Caco-2 (cell line): Measurements from ENCODE around the gene SEZ6L2. TPM values are rescaled to one million over a fixed set of nuclear protein-coding genes. Genes with fewer than 3 reads are reported as not detected.
"Not testable (repeated sequence)": the region's sequence is repeated elsewhere in the genome, so short reads cannot be mapped to it uniquely, and the experiment has no call there.

Experiments used
- BruUV-seq: library from RNA; stranded (reverse); fragments of 400-500 nt; replicated peaks from 2 replicates; lab custom pipeline; 2021; lab: Mats Ljungman, UMichigan
- CTCF ChIA-PET: fragments of 300-600 bp; sonication (Branson Sonifier 250); formaldehyde crosslinking; loops from one replicate; lab custom pipeline; 2022; ENCODE audit warnings: antibody characterized with exemption; lab: Charles Lee
- POLR2A ChIA-PET: fragments of 300-600 bp; sonication (Branson Sonifier 250); formaldehyde crosslinking; loops from one replicate; lab custom pipeline; 2022; ENCODE audit warnings: antibody characterized with exemption; lab: Charles Lee
- DNase-seq, 2 experiments: peaks; one replicate each; pipeline versions ENCODE4 v3.0.0 to v3.0.0-alpha.2; 2020 to 2022
- H3K27me3 ChIP-seq: replicated peaks from 2 replicates; pipeline ENCODE4 v1.6.0; 2011; ENCODE audit warnings: low read length; ENCODE audit not compliant: control insufficient read depth, insufficient read depth
- H3K36me3 ChIP-seq: 2 replicates; pipeline ENCODE4 v1.5.1; 2011; ENCODE audit warnings: low read length; ENCODE audit not compliant: control insufficient read depth, insufficient read depth
- H3K4me1 ChIP-seq: fragments of 250-450 bp; sonication (Bioruptor Pico); 2 replicates; pipeline ENCODE4 v1.5.1; 2020; ENCODE audit warnings: mild to moderate bottlenecking
- H3K4me3 ChIP-seq: 2 replicates; pipeline ENCODE4 v1.5.1; 2011; ENCODE audit warnings: low read depth, mild to moderate bottlenecking, control low read depth, low read length
- H3K9me3 ChIP-seq: fragments of 250-450 bp; sonication (Bioruptor Pico); 2 replicates; pipeline ENCODE4 v1.5.1; 2020; ENCODE audit warnings: mild to moderate bottlenecking, moderate library complexity
- H3K27ac Mint-ChIP-seq: one replicate; pipeline ENCODE4 v1.8.0; 2022; ENCODE audit warnings: mixed read lengths; ENCODE audit not compliant: unreplicated experiment
- H3K27me3 Mint-ChIP-seq: one replicate; pipeline ENCODE4 v1.8.0; 2022; ENCODE audit warnings: mixed read lengths; ENCODE audit not compliant: insufficient read depth, unreplicated experiment
- H3K36me3 Mint-ChIP-seq: one replicate; pipeline ENCODE4 v1.8.0; 2022; ENCODE audit warnings: mild to moderate bottlenecking, mixed read lengths; ENCODE audit not compliant: insufficient read depth, unreplicated experiment
- H3K4me1 Mint-ChIP-seq: one replicate; pipeline ENCODE4 v1.8.0; 2022; ENCODE audit warnings: low read depth, mixed read lengths; ENCODE audit not compliant: unreplicated experiment
- H3K4me3 Mint-ChIP-seq: one replicate; pipeline ENCODE4 v1.8.0; 2022; ENCODE audit warnings: mild to moderate bottlenecking, moderate library complexity, mixed read lengths; ENCODE audit not compliant: unreplicated experiment
- H3K9me3 Mint-ChIP-seq: one replicate; pipeline ENCODE4 v1.8.0; 2022; ENCODE audit warnings: mixed read lengths; ENCODE audit not compliant: unreplicated experiment
- intact Hi-C: fragments of 100-400 bp; cut with micrococcal nuclease; formaldehyde crosslinking; loops from one replicate; pipeline ENCODE4 v1.10.0; 2022; ENCODE audit not compliant: unreplicated experiment
- total RNA-seq: library from RNA; stranded (reverse); gene quantifications from 2 replicates; pipeline ENCODE4 v1.2.3, GENCODE V29; 2022
- TF ChIP-seq, protein P1 (sequence below), 2 experiments: fragments of 200-600 bp in 1 of 2; IDR thresholded peaks; 1 replicate in 1 of 2; 2 replicates in 1 of 2; pipeline versions ENCODE4 v1.5.1 to v1.8.0; 2011 to 2022; ENCODE audit warnings: antibody characterized with exemption in 1 of 2, control low read depth in 1 of 2, inconsistent platforms in 1 of 2, low read depth in 1 of 2, low read length in 1 of 2, mild to moderate bottlenecking in 1 of 2, moderate library complexity in 1 of 2; ENCODE audit not compliant: insufficient read depth in 1 of 2, severe bottlenecking in 1 of 2, unreplicated experiment in 1 of 2

The SEZ6L2 gene
- total RNA-seq, 1 experiment from 2014 or later: 24.1 TPM

DNA sequence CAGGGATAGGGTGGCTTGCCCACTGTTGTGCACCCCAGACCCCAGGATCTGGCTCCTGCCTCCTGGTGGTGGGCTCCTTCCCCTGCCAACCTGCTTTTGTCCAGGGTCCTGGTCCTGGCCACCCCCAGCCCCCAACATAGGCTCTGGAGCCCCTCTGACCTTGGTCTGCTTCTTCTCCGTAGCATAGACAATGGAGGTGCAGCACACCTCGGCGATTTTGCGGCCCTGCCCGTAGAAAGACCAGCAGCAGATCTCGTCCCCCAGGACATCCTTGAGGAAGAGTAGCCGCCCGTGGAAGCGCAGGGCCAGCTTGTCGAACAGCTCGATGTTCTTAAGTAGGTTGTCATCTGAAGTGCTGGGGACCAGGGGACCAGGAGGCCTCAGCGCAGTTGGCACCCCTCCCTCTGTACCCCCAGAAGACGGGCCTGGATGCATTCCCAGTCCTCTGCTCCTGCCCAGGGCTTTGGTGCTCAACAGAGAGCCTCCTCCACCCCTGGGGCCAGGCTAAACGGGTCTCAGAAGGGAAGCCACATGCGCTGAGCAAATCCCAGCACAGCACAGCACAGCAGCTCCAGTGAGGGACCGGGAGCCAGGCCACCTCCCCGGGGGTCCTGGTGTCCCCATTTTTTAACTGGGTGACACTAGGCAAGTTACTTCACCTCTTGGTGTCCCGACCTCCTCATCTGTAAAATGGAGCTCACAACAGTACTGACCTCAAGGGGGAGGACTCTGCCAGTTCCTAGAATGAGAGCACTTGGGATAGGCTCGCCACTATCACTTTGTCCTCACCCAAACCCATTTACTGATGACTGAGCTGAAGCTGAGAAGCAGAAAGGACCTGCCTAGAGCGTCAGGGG is 11.7 kb upstream of the SEZ6L2 start:
- DNase-seq: no peak
- ChIA-PET CTCF (interaction anchor here (1.0 kb wide), 1 partner anchor 121 kb away, joined by 3 read pairs; no protein-coding TSS in a partner anchor), POLR2A (no interaction called here)
- no peak overlapping the region for H3K4me3 ChIP-seq
- intact Hi-C loops: no loop called here
- no peaks in the 10 kb centered on the region for H3K4me1 ChIP-seq
- no peaks in the 10 kb centered on the region for H3K9me3 ChIP-seq
- Mint-ChIP-seq H3K27ac (no peak overlapping the region), H3K4me3 (no peak overlapping the region), H3K9me3 (no peaks in the 10 kb centered on the region), H3K4me1 (peaks cover 6% of the 10 kb centered on the region), H3K27me3 (no peaks in the 10 kb centered on the region), H3K36me3 (peaks cover 13% of the 10 kb centered on the region)
- no peaks in the 10 kb centered on the region for H3K36me3 ChIP-seq
- H3K27me3 ChIP-seq: no peaks in the 10 kb centered on the region
- BruUV-seq: no TSS peak
- TF ChIP-seq, protein P1, sequence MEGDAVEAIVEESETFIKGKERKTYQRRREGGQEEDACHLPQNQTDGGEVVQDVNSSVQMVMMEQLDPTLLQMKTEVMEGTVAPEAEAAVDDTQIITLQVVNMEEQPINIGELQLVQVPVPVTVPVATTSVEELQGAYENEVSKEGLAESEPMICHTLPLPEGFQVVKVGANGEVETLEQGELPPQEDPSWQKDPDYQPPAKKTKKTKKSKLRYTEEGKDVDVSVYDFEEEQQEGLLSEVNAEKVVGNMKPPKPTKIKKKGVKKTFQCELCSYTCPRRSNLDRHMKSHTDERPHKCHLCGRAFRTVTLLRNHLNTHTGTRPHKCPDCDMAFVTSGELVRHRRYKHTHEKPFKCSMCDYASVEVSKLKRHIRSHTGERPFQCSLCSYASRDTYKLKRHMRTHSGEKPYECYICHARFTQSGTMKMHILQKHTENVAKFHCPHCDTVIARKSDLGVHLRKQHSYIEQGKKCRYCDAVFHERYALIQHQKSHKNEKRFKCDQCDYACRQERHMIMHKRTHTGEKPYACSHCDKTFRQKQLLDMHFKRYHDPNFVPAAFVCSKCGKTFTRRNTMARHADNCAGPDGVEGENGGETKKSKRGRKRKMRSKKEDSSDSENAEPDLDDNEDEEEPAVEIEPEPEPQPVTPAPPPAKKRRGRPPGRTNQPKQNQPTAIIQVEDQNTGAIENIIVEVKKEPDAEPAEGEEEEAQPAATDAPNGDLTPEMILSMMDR (IDR thresholded peaks at IDR 0.05; ENCODE audit: insufficient read depth in 1 of 2, low read depth in 1 of 2, low read length in 1 of 2, severe bottlenecking in 1 of 2, unreplicated experiment in 1 of 2): no peak

DNA sequence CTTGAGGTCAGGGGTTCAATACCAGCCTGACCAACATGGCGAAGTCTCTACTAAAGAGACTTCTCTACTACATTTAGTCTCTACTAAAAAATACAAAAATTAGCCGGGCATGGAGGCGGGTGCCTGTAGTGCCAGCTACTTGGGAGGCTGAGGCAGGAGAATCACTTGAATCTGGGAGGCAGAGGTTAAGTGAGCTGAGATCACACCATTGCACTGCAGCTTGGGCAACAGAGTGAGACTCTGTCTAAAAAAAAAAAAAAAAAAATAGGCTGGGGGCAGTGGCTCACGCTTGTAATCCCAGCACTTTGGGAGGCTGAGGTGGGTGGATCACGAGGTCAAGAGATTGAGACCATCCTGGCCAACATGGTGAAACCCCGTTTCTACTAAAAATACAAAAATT is 10.5 kb upstream of the SEZ6L2 start:
- BruUV-seq, H3K4me3 Mint-ChIP-seq, H3K27me3 ChIP-seq, H3K9me3 Mint-ChIP-seq, H3K27ac Mint-ChIP-seq, H3K36me3 Mint-ChIP-seq, CTCF ChIA-PET, intact Hi-C loops, H3K4me3 ChIP-seq, H3K4me1 Mint-ChIP-seq, H3K27me3 Mint-ChIP-seq, H3K9me3 ChIP-seq, H3K4me1 ChIP-seq, H3K36me3 ChIP-seq, DNase-seq, POLR2A ChIA-PET: not testable (repeated sequence)

DNA sequence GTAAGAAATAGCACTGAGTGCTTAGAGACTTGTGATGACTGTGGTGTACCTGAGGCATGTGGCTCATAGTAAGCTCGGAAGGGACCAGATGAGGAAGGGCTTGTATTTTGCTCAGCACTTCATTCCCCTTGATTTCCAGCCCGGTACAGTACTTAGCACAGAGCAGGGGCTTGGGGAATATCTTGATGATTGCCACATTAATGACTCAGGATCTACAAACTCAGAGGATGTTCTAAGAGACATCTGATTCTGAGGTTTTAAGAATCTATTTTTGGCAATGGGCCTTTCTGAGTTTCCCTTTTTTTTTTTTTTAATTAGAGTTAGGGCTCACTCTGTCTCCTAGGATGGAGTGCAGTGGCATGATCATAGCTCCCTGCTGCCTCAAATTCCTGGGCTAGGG is 10.0 kb upstream of the SEZ6L2 start:
- Mint-ChIP-seq H3K36me3 (peaks cover 6% of the 10 kb centered on the region), H3K9me3 (no peaks in the 10 kb centered on the region), H3K27me3 (no peaks in the 10 kb centered on the region), H3K27ac (no peak overlapping the region), H3K4me1 (no peaks in the 10 kb centered on the region), H3K4me3 (no peak overlapping the region)
- Histone ChIP-seq H3K4me3 (no peak overlapping the region), H3K9me3 (no peaks in the 10 kb centered on the region), H3K36me3 (no peaks in the 10 kb centered on the region), H3K27me3 (no peaks in the 10 kb centered on the region), H3K4me1 (no peaks in the 10 kb centered on the region)
- TF ChIP-seq, protein P1 (IDR thresholded peaks at IDR 0.05; ENCODE audit: insufficient read depth in 1 of 2, low read depth in 1 of 2, low read length in 1 of 2, severe bottlenecking in 1 of 2, unreplicated experiment in 1 of 2): no peak
- CTCF ChIA-PET: interaction anchor here (0.6 kb wide), 1 partner anchor 46 kb away, joined by 3 read pairs; no protein-coding TSS in a partner anchor
- POLR2A ChIA-PET: interaction anchor here (0.7 kb wide), 1 partner anchor 10 kb away, joined by 3 read pairs; the partner anchor contains the start of gene SEZ6L2
- no TSS peak for BruUV-seq
- intact Hi-C loops: no loop called here
- DNase-seq: no peak
